H1 (cell line): Measurements from ENCODE around the gene CES4A. TPM values are rescaled to one million over a fixed set of nuclear protein-coding genes. Genes with fewer than 3 reads are reported as not detected.
A peak's percentile ranks its signal among the peaks of the same experiment; 100 is the strongest.

Experiments used
- CTCF ChIA-PET: fragments of 300-600 bp; sonication (Branson Sonifier 250); formaldehyde crosslinking; loops from one replicate; lab custom pipeline; 2021; ENCODE audit not compliant: partially characterized antibody; lab: Charles Lee
- POLR2A ChIA-PET: fragments of 300-600 bp; sonication (Branson Sonifier 250); formaldehyde crosslinking; loops from one replicate; lab custom pipeline; 2021; ENCODE audit warnings: inconsistent platforms; ENCODE audit not compliant: partially characterized antibody; lab: Charles Lee
- DNase-seq, 2 experiments: peaks; one replicate each; pipeline versions ENCODE4 v3.0.0 to v3.0.0-alpha.2; 2010 to 2022; ENCODE audit warnings: low spot score in 2 of 2, low read depth in 1 of 2, mixed read lengths in 1 of 2
- FAIRE-seq: peaks from 2 replicates; lab custom pipeline; 2011; peaks lifted over from hg19 to GRCh38; lab: Jason Lieb, UNC
- H2AFZ ChIP-seq: 2 replicates; pipeline ENCODE4 v1.8.1; 2012; ENCODE audit warnings: low read length, inconsistent platforms
- H2AK5ac ChIP-seq: 2 replicates; pipeline ENCODE4 v1.6.1; 2013; ENCODE audit warnings: low read depth, low read length
- H2BK120ac ChIP-seq: replicated peaks from 2 replicates; pipeline ENCODE3; 2013; ENCODE audit warnings: low read depth, low read length, inconsistent platforms
- H2BK12ac ChIP-seq: 2 replicates; pipeline ENCODE4 v1.6.1; 2013; ENCODE audit warnings: low read depth, low read length
- H2BK15ac ChIP-seq: 2 replicates; pipeline ENCODE4 v1.6.1; 2013; ENCODE audit warnings: low read length
- H2BK20ac ChIP-seq: 2 replicates; pipeline ENCODE4 v1.6.1; 2013; ENCODE audit warnings: low read length
- H2BK5ac ChIP-seq: 2 replicates; pipeline ENCODE4 v1.6.1; 2013; ENCODE audit warnings: low read depth, low read length
- H3K14ac ChIP-seq: 2 replicates; pipeline ENCODE4 v1.6.1; 2013; ENCODE audit warnings: inconsistent platforms; ENCODE audit not compliant: insufficient read length
- H3K18ac ChIP-seq: 2 replicates; pipeline ENCODE4 v1.6.1; 2013; ENCODE audit warnings: low read length; ENCODE audit errors: extremely low read depth
- H3K23ac ChIP-seq: 2 replicates; pipeline ENCODE4 v1.6.1; 2013; ENCODE audit warnings: inconsistent platforms; ENCODE audit not compliant: insufficient read length
- H3K23me2 ChIP-seq: 2 replicates; pipeline ENCODE4 v1.6.1; 2013; ENCODE audit warnings: low read depth, low read length
- H3K27ac ChIP-seq: 2 replicates; pipeline ENCODE4 v1.6.1; 2011; ENCODE audit warnings: low read depth, low read length, inconsistent platforms
- H3K27me3 ChIP-seq, 4 experiments: replicated peaks in 1 of 4; 1 replicate in 1 of 4; 2 replicates in 3 of 4; pipeline versions ENCODE4 v1.6.1 to v1.8.1; 2011 to 2013; ENCODE audit warnings: low read length in 3 of 4, mild to moderate bottlenecking in 3 of 4, inconsistent platforms in 2 of 4, mixed read lengths in 2 of 4, moderate library complexity in 1 of 4; ENCODE audit not compliant: control insufficient read depth in 3 of 4, insufficient read depth in 3 of 4; ENCODE audit errors: extremely low read depth in 1 of 4
- H3K36me3 ChIP-seq, 4 experiments: 2 replicates each; pipeline versions ENCODE4 v1.6.1 to v1.8.1; 2011 to 2013; ENCODE audit warnings: mild to moderate bottlenecking in 4 of 4, low read length in 3 of 4, moderate library complexity in 2 of 4, control low read depth in 1 of 4, inconsistent platforms in 1 of 4; ENCODE audit not compliant: insufficient read depth in 4 of 4, control insufficient read depth in 2 of 4
- H3K4ac ChIP-seq: replicated peaks from 2 replicates; pipeline ENCODE3; 2013; ENCODE audit warnings: low read length, low read depth, mixed read lengths, inconsistent platforms; ENCODE audit not compliant: insufficient read length
- H3K4me1 ChIP-seq, 4 experiments: replicated peaks in 1 of 4; 1 replicate in 1 of 4; 2 replicates in 3 of 4; pipeline versions ENCODE4 v1.6.1 to v1.8.1; 2011 to 2013; ENCODE audit warnings: low read length in 3 of 4, inconsistent platforms in 2 of 4, mixed read lengths in 1 of 4; ENCODE audit not compliant: insufficient read depth in 4 of 4, control insufficient read depth in 3 of 4
- H3K4me2 ChIP-seq, 2 experiments: 2 replicates each; pipeline versions ENCODE4 v1.6.1 to v1.8.1; 2011 to 2013; ENCODE audit warnings: low read depth in 2 of 2, low read length in 2 of 2, control low read depth in 1 of 2, inconsistent platforms in 1 of 2, mild to moderate bottlenecking in 1 of 2; ENCODE audit not compliant: insufficient read depth in 1 of 2
- H3K4me3 ChIP-seq, 4 experiments: fragments of 200-600, 300-600 bp in 1 of 4; sonication (generic), shearing (Covaris generic), sonication (Bioruptor Twin) in 1 of 4; 2 replicates each; pipeline versions ENCODE4 v1.5.1 to v1.8.1; 2011 to 2016; ENCODE audit warnings: low read length in 4 of 4, low read depth in 3 of 4, control low read depth in 2 of 4, inconsistent platforms in 2 of 4, mild to moderate bottlenecking in 2 of 4, mixed read lengths in 1 of 4, moderate library complexity in 1 of 4; ENCODE audit not compliant: insufficient read depth in 2 of 4; ENCODE audit errors: extremely low read depth in 1 of 4
- H3K56ac ChIP-seq: replicated peaks from 2 replicates; pipeline ENCODE3; 2013; ENCODE audit warnings: low read depth, mild to moderate bottlenecking, mixed read lengths, low read length, inconsistent platforms; ENCODE audit not compliant: insufficient read length
- H3K79me1 ChIP-seq: 2 replicates; pipeline ENCODE4 v1.6.1; 2013; ENCODE audit warnings: low read depth, low read length, control low read depth
- H3K79me2 ChIP-seq, 2 experiments: 2 replicates each; pipeline versions ENCODE4 v1.6.1 to v1.8.1; 2012 to 2013; ENCODE audit warnings: low read length in 2 of 2, mild to moderate bottlenecking in 2 of 2, inconsistent platforms in 1 of 2; ENCODE audit not compliant: insufficient read depth in 2 of 2, control insufficient read depth in 1 of 2
- H3K9ac ChIP-seq, 4 experiments: replicated peaks in 1 of 4; 1 replicate in 1 of 4; 2 replicates in 3 of 4; pipeline versions ENCODE4 v1.6.1 to v1.8.1; 2011 to 2013; ENCODE audit warnings: low read depth in 3 of 4, low read length in 3 of 4, control low read depth in 2 of 4, mild to moderate bottlenecking in 2 of 4, moderate library complexity in 2 of 4, inconsistent platforms in 1 of 4; ENCODE audit errors: extremely low read depth in 1 of 4
- H3K9me3 ChIP-seq, 2 experiments: 2 replicates each; pipeline versions ENCODE4 v1.6.1 to v1.8.1; 2012 to 2013; ENCODE audit warnings: mild to moderate bottlenecking in 2 of 2, moderate library complexity in 2 of 2, control low read depth in 1 of 2, inconsistent platforms in 1 of 2, low read depth in 1 of 2, low read length in 1 of 2, mixed read lengths in 1 of 2; ENCODE audit not compliant: insufficient read depth in 2 of 2
- H4K20me1 ChIP-seq, 2 experiments: replicated peaks in 1 of 2; 2 replicates each; pipeline versions ENCODE3 to v1.8.1; 2011 to 2013; ENCODE audit warnings: inconsistent platforms in 2 of 2, low read length in 2 of 2, mild to moderate bottlenecking in 1 of 2; ENCODE audit not compliant: insufficient read depth in 2 of 2, control insufficient read depth in 1 of 2
- H4K5ac ChIP-seq: 2 replicates; pipeline ENCODE4 v1.6.1; 2013; ENCODE audit warnings: low read length, low read depth, mixed read lengths, inconsistent platforms; ENCODE audit not compliant: insufficient read length
- H4K8ac ChIP-seq: 2 replicates; pipeline ENCODE4 v1.8.0; 2013; ENCODE audit warnings: mild to moderate bottlenecking, moderate library complexity, low read length, inconsistent platforms; ENCODE audit not compliant: insufficient read depth; ENCODE audit errors: extremely low read depth
- H4K91ac ChIP-seq: replicated peaks from 2 replicates; pipeline ENCODE3; 2013; ENCODE audit warnings: low read length, mixed read lengths, inconsistent platforms; ENCODE audit not compliant: insufficient read length
- BACH1 ChIP-seq: IDR thresholded peaks from 2 replicates; pipeline ENCODE4 v1.6.1; 2012; ENCODE audit warnings: low read length, improper control_type of control experiment
- CBX5 ChIP-seq: fragments of 300-800, 300-1000 bp; sonication (generic); IDR thresholded peaks from 2 replicates; pipeline ENCODE4 v1.7.1; 2016; ENCODE audit warnings: antibody characterized with exemption, low read length, low read depth
- CTBP2 ChIP-seq: IDR thresholded peaks from 2 replicates; pipeline ENCODE4 v1.7.0; 2011; ENCODE audit warnings: borderline replicate concordance, mild to moderate bottlenecking, moderate library complexity, mixed read lengths, low read length; ENCODE audit not compliant: insufficient read depth, insufficient read length
- CTCF ChIP-seq, 3 experiments: IDR thresholded peaks; 1 replicate in 2 of 3; 2 replicates in 1 of 3; pipeline versions ENCODE4 v1.5.1 to v1.6.1; 2011; ENCODE audit warnings: low read length in 3 of 3, mild to moderate bottlenecking in 3 of 3, inconsistent platforms in 2 of 3, low read depth in 1 of 3, moderate library complexity in 1 of 3; ENCODE audit not compliant: insufficient read depth in 1 of 3; ENCODE audit errors: control extremely low read depth in 1 of 3
- PHF8 ChIP-seq: fragments of 200-600 bp; sonication (generic); conservative IDR thresholded peaks from 2 replicates; pipeline ENCODE4 v1.7.1; 2012; ENCODE audit warnings: low read depth, mild to moderate bottlenecking, inconsistent platforms, low read length, moderate library complexity
- POLR2A ChIP-seq, 2 experiments: IDR thresholded peaks; 1 replicate in 1 of 2; 2 replicates in 1 of 2; pipeline ENCODE4 v1.6.1; 2011; ENCODE audit warnings: low read depth in 2 of 2, low read length in 2 of 2, mild to moderate bottlenecking in 2 of 2; ENCODE audit errors: control extremely low read depth in 1 of 2
- RFX5 ChIP-seq: IDR thresholded peaks from 2 replicates; pipeline ENCODE4 v1.6.1; 2011; ENCODE audit warnings: low read depth, low read length, improper control_type of control experiment, borderline replicate concordance
- SP2 ChIP-seq: IDR thresholded peaks from 2 replicates; pipeline ENCODE4 v1.6.1; 2012; ENCODE audit warnings: mild to moderate bottlenecking, low read length, inconsistent platforms
- TBP ChIP-seq: IDR thresholded peaks from 2 replicates; pipeline ENCODE4 v1.6.1; 2011; ENCODE audit warnings: low read depth, low read length, improper control_type of control experiment
- WGBS, 2 experiments: shearing (Covaris generic) in 1 of 2; methylation state at CpG; one replicate each; pipeline versions ENCODE4 v1.1.6 to v1.1.7; 2013 to 2015; ENCODE audit warnings: low lambda C conversion rate in 2 of 2, mixed read lengths in 2 of 2, inconsistent platforms in 1 of 2, low coverage in 1 of 2, missing lambda C conversion rate in 1 of 2; ENCODE audit not compliant: insufficient replicate concordance in 2 of 2, insufficient coverage in 1 of 2, insufficient read length in 1 of 2; ENCODE audit errors: extremely low coverage in 1 of 2, missing lambda C conversion rate in 1 of 2; 5-methylcytosine and 5-hydroxymethylcytosine counted together
- polyA plus RNA-seq, 7 experiments: library from polyadenylated mRNA; depleted of rRNA in 3 of 7; stranded (reverse) in 5 of 7; unstranded in 2 of 7; fragments of >200 nt in 5 of 7; fragments of 200-250 nt in 2 of 7; gene quantifications; 1 replicate in 5 of 7; 2 replicates in 1 of 7; 4 replicates in 1 of 7; pipeline versions ENCODE4 v1.2.1 to v1.2.3, GENCODE V29; 2011 to 2013; ENCODE audit warnings: missing spikeins in 2 of 7, mixed read lengths in 2 of 7
- total RNA-seq: library from RNA; stranded (reverse); fragmentation: NEBNext Ultra II Directional; extraction: Animal tissue kit (Norgen Biotek cat#: 25700); gene quantifications from 2 replicates; pipeline ENCODE4 v1.2.1, GENCODE V29; 2021

CES4A gene
- total and polyA plus RNA-seq, 2 of the 8 experiments (the other 6 are each of a cell fraction or from before 2014, with no cell fraction given), result 0.93 to 1.5 TPM

- peak overlapping the region in 1 of 2 experiments; percentile 90; a peak in 1 of 4 replicates for H3K4me2 ChIP-seq
- no peak overlapping the region for H4K8ac ChIP-seq
- H2BK120ac ChIP-seq, result no peak overlapping the region
- H3K23me2 ChIP-seq, result peaks cover 8% of the 10 kb centered on the region; the same call in 1 of the 2 replicates
- H2AFZ ChIP-seq, result no peak overlapping the region
- H3K56ac ChIP-seq, result no peak overlapping the region
- no peak overlapping the region for H4K5ac ChIP-seq
- no peak overlapping the region for H3K14ac ChIP-seq
- no peak overlapping the region for H2BK20ac ChIP-seq
- H3K27ac ChIP-seq, result no peak overlapping the region
- no peak for FAIRE-seq
- no peak overlapping the region; a peak in 1 of 8 replicates for H3K4me3 ChIP-seq
- TF ChIP-seq SP2, result no peak
- TF ChIP-seq TBP, result no peak
- TF ChIP-seq BACH1, result no peak
- no peak for TF ChIP-seq RFX5
- TF ChIP-seq PHF8, result no peak
- TF ChIP-seq CBX5, result no peak
- TF ChIP-seq CTBP2, result no peak
- no peak for TF ChIP-seq POLR2A (IDR thresholded peaks at IDR 0.05; ENCODE audit: control extremely low read depth in 1 of 2, low read depth in 2 of 2, low read length in 2 of 2)
- no peak for TF ChIP-seq CTCF (IDR thresholded peaks at IDR 0.05; ENCODE audit: control extremely low read depth in 1 of 3, insufficient read depth in 1 of 3, low read depth in 1 of 3, low read length in 3 of 3)
- POLR2A ChIA-PET, result no interaction called here
- H4K91ac ChIP-seq, result no peak overlapping the region
- CTCF ChIA-PET, result interaction anchor here (0.7 to 2.0 kb wide), 3 partner anchors 9 to 174 kb away, joined by 3 to 7 read pairs (median 3); no protein-coding TSS in a partner anchor
- 0 out of 2 replicates have a peak overlapping the region, but pooled peaks have one; percentile 13 for H2BK15ac ChIP-seq
- H2BK12ac ChIP-seq, result no peak overlapping the region
- no peaks in the 10 kb centered on the region for H4K20me1 ChIP-seq
- 82% methylated on average over 3 of the region's 3 CpGs; no CpG with 5 or more reads in 1 of the 2 experiments for WGBS, 2 experiments
- no peaks in the 10 kb centered on the region for H3K36me3 ChIP-seq
- no peak overlapping the region for H3K9ac ChIP-seq
- H3K9me3 ChIP-seq, result no peaks in the 10 kb centered on the region
- no peaks in the 10 kb centered on the region for H3K79me1 ChIP-seq
- no peak for DNase-seq
- H3K79me2 ChIP-seq, result no peaks in the 10 kb centered on the region
- H2AK5ac ChIP-seq, result no peak overlapping the region
- H3K27me3 ChIP-seq, result peaks cover 9 to 51% (median 39%) of the 10 kb centered on the region in 4 experiments
- no peak overlapping the region for H3K18ac ChIP-seq
- peaks cover 0 to 14% (median 9%) of the 10 kb centered on the region in 4 experiments; a peak in 5 of 7 replicates for H3K4me1 ChIP-seq
- H2BK5ac ChIP-seq, result no peak overlapping the region
- H3K4ac ChIP-seq, result no peak overlapping the region
- no peak overlapping the region for H3K23ac ChIP-seq
These were observed 13.3 kb downstream of the CES4A start for GRCh38 chr16:67001726-67002125.
